Measurements from ENCODE around the gene SORCS3. TPM values are rescaled to one million over a fixed set of nuclear protein-coding genes. Genes with fewer than 3 reads are reported as not detected.

The SORCS3 gene
- total RNA-seq, 1 donor from 2014 or later: 0.06 TPM

DNA sequence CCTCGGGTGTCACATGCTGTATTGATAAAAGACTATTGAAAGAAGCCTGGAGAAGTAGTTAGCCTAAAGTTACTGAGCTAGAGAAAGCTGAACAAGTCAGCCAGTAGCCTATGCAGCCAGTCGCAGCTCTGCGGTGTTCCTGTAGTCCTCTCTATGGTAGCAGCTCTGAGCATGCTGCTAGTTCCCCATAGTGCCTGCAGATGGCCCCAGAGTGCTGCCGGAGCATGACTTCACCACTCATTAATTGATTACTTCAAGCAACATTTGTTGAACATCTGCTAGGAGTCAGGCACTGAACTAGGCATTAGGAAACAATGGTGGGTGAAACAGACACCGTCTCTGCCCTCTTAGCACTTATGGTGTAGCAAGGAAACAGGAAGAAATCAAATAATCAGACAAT, 422.7 kb downstream of the SORCS3 start:
- no peak for DNase-seq (ENCODE audit: extremely low read depth, low read depth, low spot score)

GRCh38 chr10:105068497-105068896, 427.4 kb downstream of the SORCS3 start:
- DNase-seq (ENCODE audit: extremely low read depth, low read depth, low spot score): no peak

DNA sequence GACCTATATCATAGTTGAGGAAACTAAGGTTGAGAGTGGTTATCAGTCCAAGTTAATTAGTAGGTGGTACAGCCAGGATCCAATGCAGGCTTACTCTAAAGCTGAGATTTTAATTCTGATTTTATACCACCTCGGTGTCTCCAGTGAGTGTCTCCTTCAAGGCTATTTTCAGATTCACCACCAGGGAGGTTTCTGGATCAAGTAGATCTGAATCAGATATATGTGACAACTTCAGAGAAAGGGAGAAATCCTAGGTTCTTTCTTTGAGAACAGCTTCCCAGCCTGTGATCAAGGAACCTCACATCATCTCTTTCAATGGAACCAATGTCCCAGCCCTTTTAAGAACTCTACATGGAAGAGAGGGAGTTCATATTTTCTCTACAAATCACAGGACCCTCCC, 429.2 kb downstream of the SORCS3 start:
- DNase-seq (ENCODE audit: extremely low read depth, low read depth, low spot score): no peak

DNA sequence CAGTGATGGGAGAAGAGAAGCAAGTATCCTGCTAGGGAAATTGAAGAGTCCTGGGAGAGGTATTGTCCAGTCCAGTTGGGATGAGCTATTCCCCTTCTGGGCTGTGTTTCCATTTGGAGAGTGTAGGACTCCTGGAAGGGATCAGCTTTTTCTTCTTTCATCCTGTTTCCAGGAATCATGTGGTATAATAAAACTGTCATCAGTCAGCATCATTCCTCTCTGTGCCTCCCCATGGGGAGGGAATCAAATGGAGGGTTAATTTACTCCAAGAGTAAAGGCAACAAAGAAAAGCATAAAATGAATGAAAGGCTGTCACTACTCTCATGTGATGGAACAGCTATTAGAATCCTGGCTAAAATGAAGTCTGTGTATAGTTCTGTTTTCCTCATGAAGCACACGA, 429.9 kb downstream of the SORCS3 start:
- DNase-seq (ENCODE audit: extremely low read depth, low read depth, low spot score): no peak

DNA sequence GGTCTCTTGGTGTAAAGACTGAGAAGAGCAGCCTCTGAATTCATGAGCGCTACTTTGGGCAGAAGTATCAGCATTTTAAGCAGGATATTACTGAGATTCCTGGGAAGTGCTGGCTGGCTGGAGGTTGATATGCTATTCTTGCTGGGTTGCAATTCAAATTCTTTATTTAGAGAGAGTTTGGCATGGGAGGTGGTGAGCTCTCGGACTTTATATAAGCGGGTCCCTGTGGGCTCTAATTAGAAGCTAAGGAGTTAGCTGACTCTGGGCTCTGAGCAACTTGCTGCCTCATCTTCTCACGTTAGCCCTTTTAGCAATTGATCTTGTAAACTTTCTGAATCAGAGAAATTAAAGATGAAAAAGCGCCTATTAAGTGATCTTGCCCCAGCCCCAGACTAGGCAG, 430.9 kb downstream of the SORCS3 start:
- no peak for DNase-seq (ENCODE audit: extremely low read depth, low read depth, low spot score)

- DNase-seq (ENCODE audit: extremely low read depth, low read depth, low spot score): no peak
Observed at GRCh38 chr10:105073999-105074398, 432.9 kb downstream of the SORCS3 start.

DNA sequence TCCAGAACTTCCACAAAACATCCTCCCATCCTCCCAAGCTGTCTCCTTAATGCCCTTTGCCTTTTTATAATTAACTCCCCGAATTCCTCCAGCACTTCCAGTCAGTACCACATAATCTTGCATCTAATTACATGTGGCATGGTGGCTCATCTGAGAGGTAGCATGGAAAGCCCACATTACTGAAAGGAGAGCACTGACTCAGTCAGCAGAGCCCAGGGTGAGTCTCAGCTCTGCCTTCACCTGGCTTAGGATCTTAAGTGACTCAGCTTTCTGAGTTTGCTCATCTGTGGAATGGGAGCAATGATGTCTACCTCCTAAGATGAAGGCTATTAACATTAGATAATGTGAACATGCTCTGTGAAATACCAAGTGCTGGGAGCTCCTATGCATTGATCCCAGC, 433.9 kb downstream of the SORCS3 start:
- no peak for DNase-seq (ENCODE audit: extremely low read depth, low read depth, low spot score)

GRCh38 chr10:105085980-105086379, 444.9 kb downstream of the SORCS3 start:
- no peak for DNase-seq (ENCODE audit: extremely low read depth, low read depth, low spot score)

- DNase-seq (ENCODE audit: extremely low read depth, low read depth, low spot score): no peak
Observed at GRCh38 chr10:105094048-105094447, 453.0 kb downstream of the SORCS3 start.

DNA sequence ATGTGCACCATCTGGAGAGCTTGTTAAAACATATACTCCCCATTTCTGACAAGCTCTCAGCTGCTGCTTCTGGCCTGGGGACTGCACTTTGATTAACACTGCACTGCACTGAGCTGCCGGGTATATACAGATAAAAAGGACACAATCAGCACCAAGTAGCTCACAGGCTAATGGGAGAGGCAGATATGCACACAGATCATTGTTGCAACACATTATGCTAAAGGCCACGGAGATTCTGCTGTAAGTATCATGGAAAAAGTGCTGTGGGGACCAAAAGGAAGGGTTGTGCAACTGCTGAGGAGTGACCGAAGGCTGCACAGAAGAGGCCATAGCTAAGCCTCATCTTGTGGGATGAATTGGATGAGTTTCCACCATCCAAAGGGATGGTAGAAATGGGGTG, 455.2 kb downstream of the SORCS3 start:
- no peak for DNase-seq (ENCODE audit: extremely low read depth, low read depth, low spot score)

- no peak for DNase-seq (ENCODE audit: extremely low read depth, low read depth, low spot score)
Observed at GRCh38 chr10:105102977-105103376, 461.9 kb downstream of the SORCS3 start.

DNA sequence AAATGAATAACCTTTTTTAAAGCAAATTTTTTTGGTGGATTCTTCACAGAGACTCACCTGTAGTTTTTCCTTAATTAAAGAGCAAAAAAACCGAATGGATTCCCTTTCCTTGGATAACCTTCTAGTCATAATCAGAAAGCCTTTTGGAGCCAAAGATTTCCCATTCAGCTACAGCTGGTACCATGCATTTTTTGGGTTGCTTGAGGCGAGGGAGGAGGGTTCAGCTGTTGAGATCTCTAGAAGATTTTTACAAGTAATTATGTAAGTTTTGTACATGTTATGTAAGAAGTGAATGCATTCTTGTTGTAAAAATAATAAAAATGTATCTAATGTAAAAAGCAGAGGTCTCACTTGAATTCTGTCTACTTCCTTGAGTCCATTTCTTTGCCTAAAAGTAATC, 463.2 kb downstream of the SORCS3 start:
- DNase-seq (ENCODE audit: extremely low read depth, low read depth, low spot score): no peak

- no peak for DNase-seq (ENCODE audit: extremely low read depth, low read depth, low spot score)
Observed at GRCh38 chr10:105109164-105109563, 468.1 kb downstream of the SORCS3 start.

DNA sequence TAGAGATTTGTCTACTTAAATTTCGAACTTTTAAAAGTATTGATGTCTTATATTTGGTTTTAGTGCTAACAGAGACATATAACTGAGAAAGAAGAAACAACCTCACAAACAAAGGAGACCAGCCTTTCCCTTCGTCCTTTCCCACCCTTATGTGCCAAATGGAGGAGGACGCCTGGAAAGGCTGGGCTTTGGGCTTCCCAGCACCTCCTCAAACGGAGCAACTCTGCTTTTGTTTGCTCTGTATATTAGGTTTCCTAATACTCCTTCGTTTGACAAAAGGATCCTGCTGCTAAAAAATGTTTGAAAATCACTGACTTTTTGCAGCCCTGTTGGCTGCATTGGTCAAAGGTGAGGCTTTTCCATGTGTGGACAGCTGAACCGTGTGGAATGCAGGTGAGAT, 471.8 kb downstream of the SORCS3 start:
- no peak for DNase-seq (ENCODE audit: extremely low read depth, low read depth, low spot score)

- DNase-seq (ENCODE audit: extremely low read depth, low read depth, low spot score): no peak
Observed at GRCh38 chr10:105113666-105114065, 472.6 kb downstream of the SORCS3 start.

GRCh38 chr10:105121743-105122142, 480.7 kb downstream of the SORCS3 start:
- no peak for DNase-seq (ENCODE audit: extremely low read depth, low read depth, low spot score)

DNA sequence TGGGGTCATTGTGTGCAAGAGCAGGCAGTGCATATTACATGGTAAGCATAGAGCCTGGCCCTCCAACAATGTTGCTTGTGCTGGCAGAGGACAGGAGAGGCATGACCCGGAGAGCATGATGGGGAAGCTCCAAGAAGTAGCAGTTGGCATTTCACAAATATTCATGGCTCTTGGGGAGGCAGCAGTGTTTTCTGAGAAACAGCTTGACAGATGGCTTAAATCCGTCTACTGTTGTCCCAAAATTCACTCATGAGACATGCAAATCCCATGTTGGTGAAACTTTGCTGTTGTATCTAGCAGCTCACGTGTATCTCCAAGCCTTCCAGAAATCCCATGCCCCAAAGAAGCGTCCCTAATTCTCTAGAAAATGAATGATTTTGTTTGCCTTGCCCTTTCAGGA, 487.0 kb downstream of the SORCS3 start:
- DNase-seq (ENCODE audit: extremely low read depth, low read depth, low spot score): no peak

DNA sequence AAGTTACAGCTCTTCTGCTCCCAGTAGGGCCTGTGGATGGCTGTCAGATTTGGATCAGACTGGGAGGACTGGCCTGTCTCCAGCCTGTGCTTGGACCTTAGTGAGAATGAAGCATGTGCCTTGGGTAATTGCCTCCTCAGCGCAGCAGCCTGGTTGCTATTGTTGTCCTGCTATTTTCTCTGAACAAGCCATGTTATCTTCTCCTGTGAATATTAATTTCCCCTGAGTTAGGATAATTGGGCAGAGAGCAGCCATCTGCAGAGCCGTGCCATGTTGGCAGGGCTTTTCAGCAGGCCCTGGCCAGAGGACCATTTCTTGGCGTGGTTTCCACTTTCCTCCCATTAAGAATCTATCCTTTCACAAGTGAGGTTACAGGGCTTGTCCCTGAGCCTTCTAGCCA, 497.3 kb downstream of the SORCS3 start:
- no peak for DNase-seq (ENCODE audit: extremely low read depth, low read depth, low spot score)

DNA sequence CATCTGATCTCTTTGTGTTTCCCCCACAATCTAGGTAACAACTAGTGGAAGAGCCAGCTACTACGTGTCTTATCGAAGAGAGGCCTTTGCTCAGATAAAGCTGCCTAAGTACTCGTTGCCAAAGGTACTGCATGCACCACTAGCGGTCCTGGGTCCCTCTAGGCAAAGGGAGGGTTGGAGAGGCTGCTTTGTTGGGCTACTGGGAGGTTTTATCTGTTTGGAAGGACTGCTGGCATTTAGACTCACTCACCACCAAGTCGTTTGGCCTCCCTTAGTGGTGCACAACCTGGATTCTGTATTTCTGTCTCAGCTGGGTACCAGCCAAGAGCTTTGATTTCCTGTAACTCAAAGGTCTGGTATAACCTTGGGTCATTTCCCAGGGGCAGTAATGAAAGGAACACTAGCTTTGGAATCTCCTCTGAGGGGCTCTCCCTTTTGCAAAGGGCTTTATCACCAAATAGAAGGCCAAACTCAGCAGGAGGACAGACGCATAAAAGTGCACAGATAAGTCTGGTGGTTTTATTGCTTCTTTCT, 498.3 kb downstream of the SORCS3 start:
- DNase-seq (ENCODE audit: extremely low read depth, low read depth, low spot score): no peak

DNA sequence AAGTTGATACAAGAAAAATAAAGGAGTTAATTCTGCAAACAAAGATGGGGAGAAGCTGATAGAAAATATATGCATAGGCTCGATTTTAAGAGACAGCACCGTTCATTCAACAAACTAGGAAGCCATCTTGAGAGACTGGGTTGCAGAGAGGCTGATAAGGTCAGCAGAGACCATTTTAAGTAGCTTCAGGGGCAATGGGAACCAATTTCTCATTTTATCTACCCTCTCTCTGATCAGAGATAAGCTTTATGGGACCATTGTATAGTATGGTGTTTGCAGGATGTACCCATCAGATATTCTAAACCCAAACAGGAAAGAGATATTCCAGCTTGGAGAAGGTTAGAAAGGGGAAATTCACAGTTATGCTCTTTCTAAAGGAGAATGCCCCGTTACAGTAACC, 499.5 kb downstream of the SORCS3 start:
- no peak for DNase-seq (ENCODE audit: extremely low read depth, low read depth, low spot score)

DNA sequence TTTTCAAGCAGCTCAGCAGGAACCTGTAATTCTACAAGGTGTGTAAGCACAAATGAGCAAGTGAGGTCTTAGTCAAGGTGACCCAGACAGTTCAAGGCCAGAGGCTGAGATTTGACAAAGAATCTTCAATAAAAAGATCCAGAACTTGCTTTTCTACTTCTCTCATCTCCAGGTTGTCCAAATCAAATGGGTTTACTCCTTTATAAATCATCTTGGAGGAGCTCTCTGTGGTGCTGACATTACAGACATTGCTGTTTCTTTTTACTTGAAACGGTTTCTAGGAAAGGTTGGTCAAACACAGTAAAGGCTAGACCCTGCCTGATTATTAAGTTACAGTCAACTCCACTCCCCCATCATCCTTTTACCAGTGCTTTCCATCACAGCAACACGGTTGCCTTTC, 504.6 kb downstream of the SORCS3 start:
- DNase-seq (ENCODE audit: extremely low read depth, low read depth, low spot score): no peak

GRCh38 chr10:105146436-105146835, 505.3 kb downstream of the SORCS3 start:
- DNase-seq (ENCODE audit: extremely low read depth, low read depth, low spot score): no peak

DNA sequence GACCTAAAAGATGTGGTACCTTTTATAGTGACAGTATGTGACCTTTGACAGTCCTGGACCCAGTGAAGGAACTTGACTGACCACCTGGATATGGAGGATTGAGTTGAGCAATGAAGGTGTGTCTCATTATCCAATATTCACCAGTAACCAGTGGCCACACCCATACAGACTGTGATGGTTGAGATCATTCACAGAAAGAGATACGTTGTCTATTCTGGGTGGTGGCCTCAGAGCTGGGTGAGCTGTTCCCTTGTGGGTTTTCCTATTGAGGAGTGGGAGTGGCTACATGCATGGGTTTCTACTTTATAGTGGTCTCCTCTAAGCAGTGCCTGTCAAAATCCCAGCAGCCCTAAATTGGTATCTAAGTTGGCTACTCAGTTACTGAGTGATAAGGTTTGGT, 507.4 kb downstream of the SORCS3 start:
- DNase-seq (ENCODE audit: extremely low read depth, low read depth, low spot score): no peak

- DNase-seq (ENCODE audit: extremely low read depth, low read depth, low spot score): no peak
Observed at GRCh38 chr10:105148921-105149320, 507.8 kb downstream of the SORCS3 start.

All from glomerular endothelial cell (primary cell).